KMS-11 (cell line): ENCODE results near the gene GLI1.

Experiments used
- H2AFZ ChIP-seq: fragments of 200-600 bp; sonication (generic); 2 replicates; pipeline ENCODE4 v1.6.1; 2016; ENCODE audit warnings: antibody characterized with exemption, mixed run types, low read depth
- H3K27ac ChIP-seq: fragments of 200-600 bp; sonication (generic); 2 replicates; pipeline ENCODE4 v1.6.1; 2016; ENCODE audit warnings: mild to moderate bottlenecking, mixed run types
- H3K27me3 ChIP-seq: fragments of 200-600 bp; sonication (generic); 2 replicates; pipeline ENCODE4 v1.6.1; 2017; ENCODE audit warnings: mild to moderate bottlenecking, low read depth, mixed run types, moderate library complexity; ENCODE audit not compliant: insufficient read depth
- H3K36me3 ChIP-seq: fragments of 200-600 bp; sonication (generic); 2 replicates; pipeline ENCODE4 v1.6.1; 2017; ENCODE audit warnings: mild to moderate bottlenecking, mixed run types; ENCODE audit not compliant: insufficient read depth
- H3K4me1 ChIP-seq: fragments of 200-600 bp; sonication (generic); 2 replicates; pipeline ENCODE4 v1.6.1; 2016; ENCODE audit warnings: mild to moderate bottlenecking, low read depth, mixed run types; ENCODE audit not compliant: poor library complexity, severe bottlenecking
- H3K4me2 ChIP-seq: fragments of 200-600 bp; sonication (generic); 2 replicates; pipeline ENCODE4 v1.7.0; 2016; ENCODE audit warnings: mild to moderate bottlenecking, mixed run types
- H3K4me3 ChIP-seq: fragments of 200-600 bp; sonication (generic); IDR thresholded peaks from 2 replicates; pipeline ENCODE4 v1.6.1; 2017; ENCODE audit warnings: low read depth, low read length, mixed read lengths; ENCODE audit not compliant: insufficient read depth
- H3K79me2 ChIP-seq: fragments of 200-600 bp; sonication (generic); 2 replicates; pipeline ENCODE4 v1.6.1; 2016; ENCODE audit warnings: low read depth, mixed run types; ENCODE audit not compliant: insufficient read depth
- H3K9ac ChIP-seq: fragments of 200-600 bp; sonication (generic); 2 replicates; pipeline ENCODE4 v1.6.1; 2016; ENCODE audit warnings: mild to moderate bottlenecking, mixed run types
- H4K20me1 ChIP-seq: fragments of 200-600 bp; sonication (generic); 2 replicates; pipeline ENCODE4 v1.6.1; 2016; ENCODE audit warnings: mild to moderate bottlenecking, mixed run types; ENCODE audit not compliant: insufficient read depth
- CTCF ChIP-seq: fragments of 200-600 bp; sonication (generic); conservative IDR thresholded peaks from 2 replicates; pipeline ENCODE4 v1.6.1; 2017; ENCODE audit warnings: low read depth, mild to moderate bottlenecking, antibody characterized with exemption, low read length, moderate library complexity, mixed read lengths

Gene GLI1

GRCh38 chr12:57470970-57471656, 11.5 kb downstream of the GLI1 start:
- Histone ChIP-seq H3K79me2 (no peaks in the 10 kb centered on the region), H3K36me3 (no peaks in the 10 kb centered on the region), H3K4me2 (no peak overlapping the region), H3K27me3 (peaks cover 84% of the 10 kb centered on the region), H2AFZ (no peak overlapping the region), H3K9ac (no peak overlapping the region), H3K4me1 (no peaks in the 10 kb centered on the region), H3K27ac (no peak overlapping the region), H4K20me1 (no peaks in the 10 kb centered on the region), H3K4me3 (no peak overlapping the region)
- no peak for TF ChIP-seq CTCF

GRCh38 chr12:57471661-57472060, 12.1 kb downstream of the GLI1 start:
- peaks cover 79% of the 10 kb centered on the region for H3K27me3 ChIP-seq
- H3K4me3 ChIP-seq: no peak overlapping the region
- no peaks in the 10 kb centered on the region for H3K79me2 ChIP-seq
- H4K20me1 ChIP-seq: no peaks in the 10 kb centered on the region
- no peak overlapping the region for H2AFZ ChIP-seq
- no peaks in the 10 kb centered on the region for H3K4me1 ChIP-seq
- H3K36me3 ChIP-seq: no peaks in the 10 kb centered on the region
- no peak for TF ChIP-seq CTCF
- no peak overlapping the region for H3K4me2 ChIP-seq
- H3K27ac ChIP-seq: no peak overlapping the region
- no peak overlapping the region for H3K9ac ChIP-seq

- Histone ChIP-seq H3K79me2 (no peaks in the 10 kb centered on the region), H3K27ac (no peak overlapping the region), H2AFZ (no peak overlapping the region), H3K4me3 (no peak overlapping the region), H3K4me2 (no peak overlapping the region), H3K27me3 (peaks cover 72% of the 10 kb centered on the region), H3K9ac (no peak overlapping the region), H3K4me1 (peaks cover 3% of the 10 kb centered on the region), H4K20me1 (no peaks in the 10 kb centered on the region), H3K36me3 (no peaks in the 10 kb centered on the region)
- no peak for TF ChIP-seq CTCF
Measured at GRCh38 chr12:57472391-57472790, 12.8 kb downstream of the GLI1 start.

GRCh38 chr12:57473392-57473791, 13.8 kb downstream of the GLI1 start:
- no peak overlapping the region for H3K4me3 ChIP-seq
- no peak overlapping the region for H2AFZ ChIP-seq
- H3K79me2 ChIP-seq: no peaks in the 10 kb centered on the region
- H4K20me1 ChIP-seq: no peaks in the 10 kb centered on the region
- H3K27ac ChIP-seq: no peak overlapping the region
- H3K4me2 ChIP-seq: no peak overlapping the region
- TF ChIP-seq CTCF: no peak
- no peaks in the 10 kb centered on the region for H3K36me3 ChIP-seq
- peaks cover 65% of the 10 kb centered on the region for H3K27me3 ChIP-seq
- H3K9ac ChIP-seq: no peak overlapping the region
- peaks cover 9% of the 10 kb centered on the region for H3K4me1 ChIP-seq
